HepG2 (cell line): ENCODE measurements around the gene SLC12A3. TPM values are rescaled to one million over a fixed set of nuclear protein-coding genes. Genes with fewer than 3 reads are reported as not detected.
A peak's percentile ranks its signal among the peaks of the same experiment; 100 is the strongest.

ENCODE experiments used
- DPF2 ChIP-seq: sonication (generic); formaldehyde crosslinking; IDR thresholded peaks from 2 replicates; pipeline ENCODE4 v1.4.0; 2020; ENCODE audit warnings: mild to moderate bottlenecking, low read depth, missing genetic modification reagents, borderline replicate concordance
- FOXK1 ChIP-seq: sonication (generic); formaldehyde crosslinking; IDR thresholded peaks from 2 replicates; pipeline ENCODE4 v1.4.0; 2020; ENCODE audit warnings: low read depth, missing genetic modification reagents, borderline replicate concordance
- MYNN ChIP-seq: sonication (generic); formaldehyde crosslinking; IDR thresholded peaks from 2 replicates; pipeline ENCODE4 v1.4.0; 2020; ENCODE audit warnings: mild to moderate bottlenecking, low read depth, missing genetic modification reagents
- NFRKB ChIP-seq: fragments of 450-650 bp; IDR thresholded peaks from 2 replicates; pipeline ENCODE4 v1.6.1; 2017
- NR2F2 ChIP-seq: IDR thresholded peaks from 2 replicates; pipeline ENCODE4 v1.6.1; 2012; ENCODE audit warnings: low read depth, inconsistent platforms, borderline replicate concordance
- REL ChIP-seq: sonication (generic); formaldehyde crosslinking; conservative IDR thresholded peaks from 2 replicates; pipeline ENCODE4 v1.8.0; 2022; ENCODE audit warnings: mild to moderate bottlenecking, missing genetic modification reagents, moderate library complexity
- RFX3 ChIP-seq: IDR thresholded peaks from 2 replicates; pipeline ENCODE4 v1.6.1; 2016; ENCODE audit warnings: missing biosample characterization, missing genetic modification reagents
- THYN1 ChIP-seq: sonication (generic); formaldehyde crosslinking; IDR thresholded peaks from 2 replicates; pipeline ENCODE4 v1.8.1; 2023; ENCODE audit warnings: low read depth, mild to moderate bottlenecking, moderate library complexity, missing genetic modification reagents, borderline replicate concordance
- YEATS2 ChIP-seq: sonication (generic); formaldehyde crosslinking; IDR thresholded peaks from 2 replicates; pipeline ENCODE4 v1.4.0; 2020; ENCODE audit warnings: missing genetic modification reagents, borderline replicate concordance
- ZFY ChIP-seq: sonication (generic); formaldehyde crosslinking; IDR thresholded peaks from 2 replicates; pipeline ENCODE4 v1.4.0; 2020; ENCODE audit warnings: missing genetic modification reagents
- ZNF274 ChIP-seq: sonication (generic); formaldehyde crosslinking; IDR thresholded peaks from 2 replicates; pipeline ENCODE4 v1.5.1; 2020; ENCODE audit warnings: mild to moderate bottlenecking, missing genetic modification reagents
- polyA plus RNA-seq, 8 experiments: library from polyadenylated mRNA; depleted of rRNA in 3 of 8; stranded (reverse) in 7 of 8; unstranded in 1 of 8; fragments of >200 nt; fragmentation: Illumina TruSeq in 4 of 8; extraction: Trizol in 4 of 8; gene quantifications; 2 replicates each; pipeline versions ENCODE4 v1.2.1 to v1.2.3, GENCODE V29; 2011 to 2016; ENCODE audit warnings: low read depth in 4 of 8, missing spikeins in 1 of 8, mixed read lengths in 1 of 8; ENCODE audit not compliant: insufficient read depth in 1 of 8
- total RNA-seq, 5 experiments: library from RNA; depleted of rRNA; stranded (reverse); fragments of >200 nt; fragmentation: Illumina TruSeq; extraction: Trizol; gene quantifications; 2 replicates each; pipeline ENCODE4 v1.2.3, GENCODE V29; 2016; ENCODE audit warnings: low read depth in 1 of 5
- TF ChIP-seq, protein P1 (sequence below): sonication (generic); formaldehyde crosslinking; IDR thresholded peaks from 2 replicates; pipeline ENCODE4 v1.9.0; 2022; ENCODE audit warnings: low read depth, missing genetic modification reagents
- TF ChIP-seq, protein P2 (sequence below): sonication (generic); formaldehyde crosslinking; IDR thresholded peaks from 2 replicates; pipeline ENCODE4 v1.5.0; 2020; ENCODE audit warnings: missing genetic modification reagents
- TF ChIP-seq, protein P3 (sequence below): sonication (generic); formaldehyde crosslinking; IDR thresholded peaks from 2 replicates; pipeline ENCODE4 v1.4.0; 2020; ENCODE audit warnings: mild to moderate bottlenecking, missing genetic modification reagents, borderline replicate concordance
- TF ChIP-seq, protein P4 (sequence below): IDR thresholded peaks from 2 replicates; pipeline ENCODE4 v1.6.1; 2016; ENCODE audit warnings: missing biosample characterization, missing genetic modification reagents, low read depth
- TF ChIP-seq, protein P5 (sequence below): sonication (generic); formaldehyde crosslinking; IDR thresholded peaks from 2 replicates; pipeline ENCODE4 v1.8.1; 2023; ENCODE audit warnings: mild to moderate bottlenecking, inconsistent platforms, moderate library complexity, missing genetic modification reagents, borderline replicate concordance

SLC12A3 gene
- total and polyA plus RNA-seq, 2 of the 13 experiments (the other 11 are each of a cell fraction or from before 2014, with no cell fraction given) = 6.2 TPM; not detected in 1

DNA sequence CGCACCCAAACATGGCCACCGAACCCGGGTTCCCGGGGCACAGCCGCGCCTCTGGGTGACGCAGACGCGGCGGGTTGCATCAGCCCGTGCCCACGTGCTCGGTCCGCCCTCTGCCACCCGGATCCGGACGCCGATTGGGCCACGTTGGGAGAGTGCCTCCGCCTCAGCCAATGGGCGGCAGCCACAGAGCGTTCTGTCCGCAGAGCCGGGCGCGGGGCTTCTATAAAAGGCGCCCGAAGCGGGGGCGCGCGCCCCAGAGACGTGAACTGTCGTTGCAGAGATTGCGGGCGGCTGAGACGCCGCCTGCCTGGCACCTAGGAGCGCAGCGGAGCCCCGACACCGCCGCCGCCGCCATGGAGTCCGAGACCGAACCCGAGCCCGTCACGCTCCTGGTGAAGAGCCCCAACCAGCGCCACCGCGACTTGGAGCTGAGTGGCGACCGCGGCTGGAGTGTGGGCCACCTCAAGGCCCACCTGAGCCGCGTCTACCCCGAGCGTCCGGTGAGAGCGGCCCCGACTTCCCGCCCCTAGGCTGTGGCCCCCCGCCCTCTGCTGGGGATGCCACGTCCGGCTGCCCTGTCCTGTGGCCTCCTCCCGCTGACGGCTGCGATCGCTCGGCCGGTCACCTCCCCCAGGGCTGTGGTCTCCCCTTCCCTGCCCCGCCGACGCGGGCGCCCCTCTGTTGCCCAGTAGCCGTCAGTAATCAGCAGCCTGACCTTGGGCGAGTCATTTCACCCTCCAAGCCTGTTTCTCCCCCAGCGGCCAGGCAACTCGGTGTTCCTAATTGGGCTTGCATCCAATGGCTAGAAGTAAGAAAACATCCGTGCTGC lies 67.1 kb downstream of the SLC12A3 start, which contains the start of gene HERPUD1 (continued):
- TF ChIP-seq YEATS2 (CRISPR knock-in tag) (peak; percentile 88; the same call in 1 of the 2 replicates), FOXK1 (CRISPR knock-in tag) (peak; percentile 88), NFRKB (no peak), DPF2 (CRISPR knock-in tag) (no peak; the same call in 1 of the 2 replicates), ZNF274 (CRISPR knock-in tag) (peak; percentile 70; the same call in 1 of the 2 replicates), MYNN (peak; percentile 0; the same call in 1 of the 2 replicates), RFX3 (0 out of 2 replicates have a peak, but pooled peaks have one; percentile 36), THYN1 (CRISPR knock-in tag) (no peak), REL (CRISPR knock-in tag) (peak; percentile 98), NR2F2 (no peak; the same call in 1 of the 2 replicates), ZFY (CRISPR knock-in tag) (peak; percentile 91)
- TF ChIP-seq, protein P1, sequence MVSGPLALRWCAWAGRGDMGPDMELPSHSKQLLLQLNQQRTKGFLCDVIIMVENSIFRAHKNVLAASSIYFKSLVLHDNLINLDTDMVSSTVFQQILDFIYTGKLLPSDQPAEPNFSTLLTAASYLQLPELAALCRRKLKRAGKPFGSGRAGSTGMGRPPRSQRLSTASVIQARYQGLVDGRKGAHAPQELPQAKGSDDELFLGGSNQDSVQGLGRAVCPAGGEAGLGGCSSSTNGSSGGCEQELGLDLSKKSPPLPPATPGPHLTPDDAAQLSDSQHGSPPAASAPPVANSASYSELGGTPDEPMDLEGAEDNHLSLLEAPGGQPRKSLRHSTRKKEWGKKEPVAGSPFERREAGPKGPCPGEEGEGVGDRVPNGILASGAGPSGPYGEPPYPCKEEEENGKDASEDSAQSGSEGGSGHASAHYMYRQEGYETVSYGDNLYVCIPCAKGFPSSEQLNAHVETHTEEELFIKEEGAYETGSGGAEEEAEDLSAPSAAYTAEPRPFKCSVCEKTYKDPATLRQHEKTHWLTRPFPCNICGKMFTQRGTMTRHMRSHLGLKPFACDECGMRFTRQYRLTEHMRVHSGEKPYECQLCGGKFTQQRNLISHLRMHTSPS (CRISPR knock-in tag) = peak; percentile 95
- TF ChIP-seq, protein P2, sequence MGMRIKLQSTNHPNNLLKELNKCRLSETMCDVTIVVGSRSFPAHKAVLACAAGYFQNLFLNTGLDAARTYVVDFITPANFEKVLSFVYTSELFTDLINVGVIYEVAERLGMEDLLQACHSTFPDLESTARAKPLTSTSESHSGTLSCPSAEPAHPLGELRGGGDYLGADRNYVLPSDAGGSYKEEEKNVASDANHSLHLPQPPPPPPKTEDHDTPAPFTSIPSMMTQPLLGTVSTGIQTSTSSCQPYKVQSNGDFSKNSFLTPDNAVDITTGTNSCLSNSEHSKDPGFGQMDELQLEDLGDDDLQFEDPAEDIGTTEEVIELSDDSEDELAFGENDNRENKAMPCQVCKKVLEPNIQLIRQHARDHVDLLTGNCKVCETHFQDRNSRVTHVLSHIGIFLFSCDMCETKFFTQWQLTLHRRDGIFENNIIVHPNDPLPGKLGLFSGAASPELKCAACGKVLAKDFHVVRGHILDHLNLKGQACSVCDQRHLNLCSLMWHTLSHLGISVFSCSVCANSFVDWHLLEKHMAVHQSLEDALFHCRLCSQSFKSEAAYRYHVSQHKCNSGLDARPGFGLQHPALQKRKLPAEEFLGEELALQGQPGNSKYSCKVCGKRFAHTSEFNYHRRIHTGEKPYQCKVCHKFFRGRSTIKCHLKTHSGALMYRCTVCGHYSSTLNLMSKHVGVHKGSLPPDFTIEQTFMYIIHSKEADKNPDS = peak; percentile 90
- TF ChIP-seq, protein P3, sequence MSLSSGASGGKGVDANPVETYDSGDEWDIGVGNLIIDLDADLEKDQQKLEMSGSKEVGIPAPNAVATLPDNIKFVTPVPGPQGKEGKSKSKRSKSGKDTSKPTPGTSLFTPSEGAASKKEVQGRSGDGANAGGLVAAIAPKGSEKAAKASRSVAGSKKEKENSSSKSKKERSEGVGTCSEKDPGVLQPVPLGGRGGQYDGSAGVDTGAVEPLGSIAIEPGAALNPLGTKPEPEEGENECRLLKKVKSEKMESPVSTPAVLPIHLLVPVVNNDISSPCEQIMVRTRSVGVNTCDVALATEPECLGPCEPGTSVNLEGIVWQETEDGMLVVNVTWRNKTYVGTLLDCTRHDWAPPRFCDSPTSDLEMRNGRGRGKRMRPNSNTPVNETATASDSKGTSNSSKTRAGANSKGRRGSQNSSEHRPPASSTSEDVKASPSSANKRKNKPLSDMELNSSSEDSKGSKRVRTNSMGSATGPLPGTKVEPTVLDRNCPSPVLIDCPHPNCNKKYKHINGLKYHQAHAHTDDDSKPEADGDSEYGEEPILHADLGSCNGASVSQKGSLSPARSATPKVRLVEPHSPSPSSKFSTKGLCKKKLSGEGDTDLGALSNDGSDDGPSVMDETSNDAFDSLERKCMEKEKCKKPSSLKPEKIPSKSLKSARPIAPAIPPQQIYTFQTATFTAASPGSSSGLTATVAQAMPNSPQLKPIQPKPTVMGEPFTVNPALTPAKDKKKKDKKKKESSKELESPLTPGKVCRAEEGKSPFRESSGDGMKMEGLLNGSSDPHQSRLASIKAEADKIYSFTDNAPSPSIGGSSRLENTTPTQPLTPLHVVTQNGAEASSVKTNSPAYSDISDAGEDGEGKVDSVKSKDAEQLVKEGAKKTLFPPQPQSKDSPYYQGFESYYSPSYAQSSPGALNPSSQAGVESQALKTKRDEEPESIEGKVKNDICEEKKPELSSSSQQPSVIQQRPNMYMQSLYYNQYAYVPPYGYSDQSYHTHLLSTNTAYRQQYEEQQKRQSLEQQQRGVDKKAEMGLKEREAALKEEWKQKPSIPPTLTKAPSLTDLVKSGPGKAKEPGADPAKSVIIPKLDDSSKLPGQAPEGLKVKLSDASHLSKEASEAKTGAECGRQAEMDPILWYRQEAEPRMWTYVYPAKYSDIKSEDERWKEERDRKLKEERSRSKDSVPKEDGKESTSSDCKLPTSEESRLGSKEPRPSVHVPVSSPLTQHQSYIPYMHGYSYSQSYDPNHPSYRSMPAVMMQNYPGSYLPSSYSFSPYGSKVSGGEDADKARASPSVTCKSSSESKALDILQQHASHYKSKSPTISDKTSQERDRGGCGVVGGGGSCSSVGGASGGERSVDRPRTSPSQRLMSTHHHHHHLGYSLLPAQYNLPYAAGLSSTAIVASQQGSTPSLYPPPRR (CRISPR knock-in tag) = peak; percentile 78
- TF ChIP-seq, protein P4, sequence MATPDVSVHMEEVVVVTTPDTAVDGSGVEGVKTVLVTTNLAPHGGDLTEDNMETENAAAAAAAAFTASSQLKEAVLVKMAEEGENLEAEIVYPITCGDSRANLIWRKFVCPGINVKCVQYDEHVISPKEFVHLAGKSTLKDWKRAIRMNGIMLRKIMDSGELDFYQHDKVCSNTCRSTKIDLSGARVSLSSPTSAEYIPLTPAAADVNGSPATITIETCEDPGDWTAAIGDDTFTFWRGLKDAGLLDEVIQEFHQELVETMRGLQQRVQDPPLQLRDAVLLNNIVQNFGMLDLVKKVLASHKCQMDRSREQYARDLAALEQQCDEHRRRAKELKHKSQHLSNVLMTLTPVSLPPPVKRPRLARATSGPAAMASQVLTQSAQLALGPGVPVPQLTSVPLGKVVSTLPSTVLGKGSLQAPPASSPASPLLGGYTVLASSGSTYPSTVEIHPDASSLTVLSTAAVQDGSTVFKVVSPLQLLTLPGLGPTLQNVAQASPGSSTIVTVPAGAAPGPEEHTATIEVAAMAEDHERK (CRISPR knock-in tag) = peak; percentile 76
- TF ChIP-seq, protein P5, sequence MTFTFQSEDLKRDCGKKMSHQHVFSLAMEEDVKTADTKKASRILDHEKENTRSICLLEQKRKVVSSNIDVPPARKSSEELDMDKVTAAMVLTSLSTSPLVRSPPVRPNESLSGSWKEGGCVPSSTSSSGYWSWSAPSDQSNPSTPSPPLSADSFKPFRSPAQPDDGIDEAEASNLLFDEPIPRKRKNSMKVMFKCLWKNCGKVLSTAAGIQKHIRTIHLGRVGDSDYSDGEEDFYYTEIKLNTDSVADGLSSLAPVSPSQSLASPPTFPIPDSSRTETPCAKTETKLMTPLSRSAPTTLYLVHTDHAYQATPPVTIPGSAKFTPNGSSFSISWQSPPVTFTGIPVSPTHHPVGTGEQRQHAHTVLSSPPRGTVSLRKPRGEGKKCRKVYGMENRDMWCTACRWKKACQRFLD = peak; percentile 9; the same call in 1 of the 2 replicates
